H9 (cell line): ENCODE results near the gene CDK5RAP1. TPM values are rescaled to one million over a fixed set of nuclear protein-coding genes. Genes with fewer than 3 reads are reported as not detected.

Experiments used
- DNase-seq: peaks from one replicate; pipeline ENCODE4 v3.0.0-alpha.2; 2017
- H2AFZ ChIP-seq: one replicate; pipeline ENCODE4 v1.6.1; 2013; ENCODE audit warnings: mild to moderate bottlenecking, low read length, control low read depth, moderate library complexity
- H2AK5ac ChIP-seq: 2 replicates; pipeline ENCODE4 v1.6.1; 2013; ENCODE audit warnings: low read length, control low read depth, mixed read lengths; ENCODE audit not compliant: insufficient read length
- H2BK120ac ChIP-seq: one replicate; pipeline ENCODE4 v1.6.1; 2013; ENCODE audit warnings: low read depth, mild to moderate bottlenecking, low read length, control low read depth, inconsistent platforms; ENCODE audit not compliant: poor library complexity, severe bottlenecking
- H2BK12ac ChIP-seq: 2 replicates; pipeline ENCODE4 v1.6.1; 2013; ENCODE audit warnings: low read length, control low read depth, mixed read lengths, low read depth; ENCODE audit not compliant: insufficient read length
- H2BK15ac ChIP-seq: 2 replicates; pipeline ENCODE4 v1.6.1; 2013; ENCODE audit warnings: low read depth, low read length, control low read depth
- H2BK20ac ChIP-seq: one replicate; pipeline ENCODE4 v1.6.1; 2013; ENCODE audit warnings: low read depth, mild to moderate bottlenecking, low read length, control low read depth, inconsistent platforms; ENCODE audit not compliant: poor library complexity, severe bottlenecking
- H2BK5ac ChIP-seq: 2 replicates; pipeline ENCODE4 v1.6.1; 2013; ENCODE audit warnings: low read length, control low read depth, mixed read lengths; ENCODE audit not compliant: insufficient read length
- H3K14ac ChIP-seq: 2 replicates; pipeline ENCODE4 v1.6.1; 2013; ENCODE audit warnings: low read length, control low read depth; ENCODE audit not compliant: insufficient read depth
- H3K18ac ChIP-seq: 2 replicates; pipeline ENCODE4 v1.6.1; 2013; ENCODE audit warnings: low read depth, mild to moderate bottlenecking, mixed read lengths, low read length, control low read depth; ENCODE audit not compliant: insufficient read length
- H3K23ac ChIP-seq: 2 replicates; pipeline ENCODE4 v1.6.1; 2013; ENCODE audit warnings: low read length, control low read depth, mixed read lengths, low read depth; ENCODE audit not compliant: insufficient read length
- H3K23me2 ChIP-seq: 2 replicates; pipeline ENCODE4 v1.6.1; 2013; ENCODE audit warnings: low read depth, mild to moderate bottlenecking, mixed read lengths, low read length, control low read depth; ENCODE audit not compliant: insufficient read length, poor library complexity, severe bottlenecking
- H3K27ac ChIP-seq: 2 replicates; pipeline ENCODE4 v1.5.1; 2013; ENCODE audit warnings: low read length, control low read depth, mixed read lengths, low read depth; ENCODE audit not compliant: insufficient read length
- H3K27me3 ChIP-seq: 2 replicates; pipeline ENCODE4 v1.6.1; 2013; ENCODE audit warnings: low read length, control low read depth, inconsistent platforms; ENCODE audit not compliant: insufficient read depth
- H3K4ac ChIP-seq: 2 replicates; pipeline ENCODE4 v1.6.1; 2013; ENCODE audit warnings: low read depth, mild to moderate bottlenecking, control low read depth, inconsistent platforms, low read length, moderate library complexity
- H3K4me1 ChIP-seq: 2 replicates; pipeline ENCODE4 v1.6.1; 2013; ENCODE audit warnings: low read length, control low read depth, inconsistent platforms; ENCODE audit not compliant: insufficient read depth
- H3K4me2 ChIP-seq: 2 replicates; pipeline ENCODE4 v1.6.1; 2013; ENCODE audit warnings: low read length, control low read depth, mixed read lengths; ENCODE audit not compliant: insufficient read length, insufficient read depth
- H3K56ac ChIP-seq: 2 replicates; pipeline ENCODE4 v1.6.1; 2013; ENCODE audit warnings: low read depth, mild to moderate bottlenecking, mixed read lengths, low read length, control low read depth; ENCODE audit not compliant: insufficient read length
- H3K79me1 ChIP-seq: 2 replicates; pipeline ENCODE4 v1.6.1; 2013; ENCODE audit warnings: low read depth, mild to moderate bottlenecking, moderate library complexity, low read length, control low read depth, inconsistent platforms; ENCODE audit not compliant: insufficient read depth, poor library complexity, severe bottlenecking
- H3K79me2 ChIP-seq: 2 replicates; pipeline ENCODE4 v1.6.1; 2013; ENCODE audit warnings: low read length, control low read depth, inconsistent platforms; ENCODE audit not compliant: insufficient read depth
- H3K9ac ChIP-seq: 2 replicates; pipeline ENCODE4 v1.6.1; 2013; ENCODE audit warnings: low read length, control low read depth, mixed read lengths; ENCODE audit not compliant: insufficient read length; ENCODE audit errors: extremely low read depth
- H3K9me3 ChIP-seq: one replicate; pipeline ENCODE4 v1.6.1; 2013; ENCODE audit warnings: low read depth, low read length, inconsistent platforms; ENCODE audit not compliant: control insufficient read depth
- H3T11ph ChIP-seq: one replicate; pipeline ENCODE4 v1.6.1; 2013; ENCODE audit warnings: mild to moderate bottlenecking, low read length, control low read depth, inconsistent platforms
- H4K20me1 ChIP-seq: one replicate; pipeline ENCODE4 v1.6.1; 2013; ENCODE audit not compliant: control insufficient read depth, insufficient read length, insufficient read depth
- H4K5ac ChIP-seq: 2 replicates; pipeline ENCODE4 v1.6.1; 2013; ENCODE audit warnings: low read depth, mild to moderate bottlenecking, mixed read lengths, low read length, control low read depth; ENCODE audit not compliant: insufficient read length
- H4K8ac ChIP-seq: replicated peaks from 2 replicates; pipeline ENCODE4 v1.6.1; 2013; ENCODE audit warnings: low read length, control low read depth, mixed read lengths, low read depth; ENCODE audit not compliant: insufficient read length
- H4K91ac ChIP-seq: 2 replicates; pipeline ENCODE4 v1.6.1; 2013; ENCODE audit warnings: low read depth, mild to moderate bottlenecking, moderate library complexity, mixed read lengths, low read length, control low read depth; ENCODE audit not compliant: insufficient read length
- H3K27ac Mint-ChIP-seq, 3 experiments: 2 replicates in 2 of 3; 3 replicates in 1 of 3; pipeline ENCODE4 v1.8.0; 2020 to 2021; ENCODE audit warnings: mixed read lengths in 3 of 3, mild to moderate bottlenecking in 1 of 3, moderate library complexity in 1 of 3
- H3K27me3 Mint-ChIP-seq: 2 replicates; pipeline ENCODE4 v1.8.0; 2021; ENCODE audit warnings: low read depth, mild to moderate bottlenecking, moderate library complexity, mixed read lengths
- H3K36me3 Mint-ChIP-seq, 3 experiments: 2 replicates in 2 of 3; 3 replicates in 1 of 3; pipeline ENCODE4 v1.8.0; 2020 to 2021; ENCODE audit warnings: low read depth in 3 of 3, mixed read lengths in 3 of 3; ENCODE audit not compliant: insufficient read depth in 1 of 3
- H3K4me1 Mint-ChIP-seq, 2 experiments: 2 replicates each; pipeline ENCODE4 v1.8.0; 2020; ENCODE audit warnings: mixed read lengths in 2 of 2
- H3K4me3 Mint-ChIP-seq, 2 experiments: 2 replicates in 1 of 2; 3 replicates in 1 of 2; pipeline ENCODE4 v1.8.0; 2020 to 2021; ENCODE audit warnings: mild to moderate bottlenecking in 2 of 2, mixed read lengths in 2 of 2, moderate library complexity in 1 of 2
- H3K9me3 Mint-ChIP-seq, 2 experiments: 2 replicates in 1 of 2; 3 replicates in 1 of 2; pipeline ENCODE4 v1.8.0; 2020; ENCODE audit warnings: mild to moderate bottlenecking in 2 of 2, mixed read lengths in 2 of 2, moderate library complexity in 1 of 2
- WGBS: extraction: QIAGEN DNeasy Blood & Tissue Kit; methylation state at CpG from one replicate; pipeline ENCODE4 v1.1.7; 2013; ENCODE audit warnings: missing lambda C conversion rate, low lambda C conversion rate, mixed read lengths; ENCODE audit not compliant: insufficient read length; ENCODE audit errors: extremely low coverage; 5-methylcytosine and 5-hydroxymethylcytosine counted together
- total RNA-seq: library from RNA; stranded (reverse); gene quantifications from 2 replicates; pipeline ENCODE4 v1.2.1, GENCODE V29; 2021
- TF ChIP-seq, protein P1 (sequence below): fragments of 200-600 bp; sonication (generic); conservative IDR thresholded peaks from 3 replicates; pipeline ENCODE4 v1.8.0; 2021; ENCODE audit warnings: antibody characterized with exemption, mild to moderate bottlenecking

CDK5RAP1 gene
- total RNA-seq, 1 experiment from 2014 or later = 66.4 TPM

DNA sequence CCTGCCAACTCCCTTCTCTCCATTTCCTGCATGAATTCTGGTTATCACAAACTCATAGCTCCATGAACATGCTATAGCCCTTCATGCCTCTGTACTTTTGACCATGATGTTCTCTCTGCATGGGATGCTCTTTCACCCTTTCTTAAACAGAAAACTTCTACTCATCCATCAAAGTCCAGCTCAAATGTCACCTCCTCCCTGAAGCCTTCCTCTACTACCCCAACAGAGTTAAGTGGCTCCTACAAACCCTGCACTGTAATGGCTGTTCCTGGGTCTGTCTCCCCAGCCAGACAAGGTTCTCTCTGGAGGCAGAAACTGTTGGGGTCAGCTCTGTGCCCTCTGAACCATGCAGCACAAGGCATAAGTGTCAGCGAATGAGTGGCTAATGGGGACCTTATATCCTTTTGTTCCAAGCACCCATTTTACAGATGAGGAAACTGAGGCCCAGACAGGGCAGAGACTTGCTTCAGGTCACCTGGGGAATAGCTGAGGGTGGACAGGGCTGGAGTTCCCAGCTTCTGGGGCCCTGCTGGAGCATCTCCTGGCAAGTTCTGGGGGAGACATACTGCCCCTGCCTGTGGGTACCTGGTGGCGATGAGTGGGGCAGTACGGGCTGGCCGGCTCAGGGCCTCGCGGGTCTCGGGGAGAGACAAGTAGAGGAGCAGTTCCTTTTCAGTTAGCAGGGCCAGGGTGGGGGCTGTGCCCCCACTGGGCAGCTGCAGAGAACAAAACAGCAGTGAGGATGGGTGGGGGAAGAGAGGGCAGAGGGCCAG lies 10.6 kb upstream of the CDK5RAP1 start:
- WGBS = no CpG with 5 or more reads among the region's 7 CpGs
- Histone ChIP-seq H2BK15ac (no peak overlapping the region), H3K79me2 (no peaks in the 10 kb centered on the region), H3K56ac (no peak overlapping the region), H2AFZ (no peak overlapping the region), H3K9me3 (no peaks in the 10 kb centered on the region), H3K23ac (no peak overlapping the region), H4K91ac (no peak overlapping the region), H3K18ac (no peak overlapping the region), H3K4me2 (no peak overlapping the region), H3K9ac (no peak overlapping the region), H2BK5ac (no peak overlapping the region), H4K5ac (no peak overlapping the region), H3K79me1 (no peaks in the 10 kb centered on the region), H3K27ac (no peak overlapping the region), H3K23me2 (no peaks in the 10 kb centered on the region), H2BK20ac (no peak overlapping the region), H4K8ac (no peak overlapping the region), H2AK5ac (no peak overlapping the region), H2BK120ac (no peak overlapping the region), H2BK12ac (no peak overlapping the region), H3T11ph (no peak overlapping the region), H3K27me3 (no peaks in the 10 kb centered on the region), H3K4ac (no peak overlapping the region), H3K14ac (no peak overlapping the region), H4K20me1 (no peaks in the 10 kb centered on the region), H3K4me1 (no peaks in the 10 kb centered on the region)
- H3K36me3 Mint-ChIP-seq = peaks cover 0 to 18% (median 9%) of the 10 kb centered on the region in 3 experiments; a peak in 3 of 7 replicates
- no peaks in the 10 kb centered on the region for H3K9me3 Mint-ChIP-seq
- H3K4me1 Mint-ChIP-seq = 0 out of 4 replicates have a peak, but pooled peaks cover 0 to 3% of the 10 kb centered on the region in 2 experiments
- no peak for DNase-seq
- H3K4me3 Mint-ChIP-seq = no peak overlapping the region
- TF ChIP-seq, protein P1, sequence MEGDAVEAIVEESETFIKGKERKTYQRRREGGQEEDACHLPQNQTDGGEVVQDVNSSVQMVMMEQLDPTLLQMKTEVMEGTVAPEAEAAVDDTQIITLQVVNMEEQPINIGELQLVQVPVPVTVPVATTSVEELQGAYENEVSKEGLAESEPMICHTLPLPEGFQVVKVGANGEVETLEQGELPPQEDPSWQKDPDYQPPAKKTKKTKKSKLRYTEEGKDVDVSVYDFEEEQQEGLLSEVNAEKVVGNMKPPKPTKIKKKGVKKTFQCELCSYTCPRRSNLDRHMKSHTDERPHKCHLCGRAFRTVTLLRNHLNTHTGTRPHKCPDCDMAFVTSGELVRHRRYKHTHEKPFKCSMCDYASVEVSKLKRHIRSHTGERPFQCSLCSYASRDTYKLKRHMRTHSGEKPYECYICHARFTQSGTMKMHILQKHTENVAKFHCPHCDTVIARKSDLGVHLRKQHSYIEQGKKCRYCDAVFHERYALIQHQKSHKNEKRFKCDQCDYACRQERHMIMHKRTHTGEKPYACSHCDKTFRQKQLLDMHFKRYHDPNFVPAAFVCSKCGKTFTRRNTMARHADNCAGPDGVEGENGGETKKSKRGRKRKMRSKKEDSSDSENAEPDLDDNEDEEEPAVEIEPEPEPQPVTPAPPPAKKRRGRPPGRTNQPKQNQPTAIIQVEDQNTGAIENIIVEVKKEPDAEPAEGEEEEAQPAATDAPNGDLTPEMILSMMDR = no peak
- no peak overlapping the region; a peak in 1 of 7 replicates for H3K27ac Mint-ChIP-seq
- no peaks in the 10 kb centered on the region for H3K27me3 Mint-ChIP-seq
